RWPE2 (cell line): ENCODE data around the gene PDE11A.
A peak's percentile ranks its signal among the peaks of the same experiment; 100 is the strongest.

Experiments used
- ATAC-seq: fragments of 200-7000 bp; cut with Tn5 transposase; 3 replicates; pipeline ENCODE4 v1.9.1; 2021; ENCODE audit warnings: low read depth
- DNase-seq: peaks from one replicate; pipeline ENCODE4 v3.0.0-alpha.2; 2020; ENCODE audit warnings: low spot score
- H3K27ac ChIP-seq: fragments of 450-650 bp; 2 replicates; pipeline ENCODE4 v1.5.1; 2017; ENCODE audit warnings: mild to moderate bottlenecking; ENCODE audit not compliant: poor library complexity, severe bottlenecking
- H3K27me3 ChIP-seq: fragments of 250-450 bp; sonication (Bioruptor Pico); 2 replicates; pipeline ENCODE4 v1.5.1; 2021; ENCODE audit warnings: mild to moderate bottlenecking, moderate library complexity; ENCODE audit not compliant: insufficient read depth, poor library complexity, severe bottlenecking
- H3K36me3 ChIP-seq: fragments of 250-450 bp; sonication (Bioruptor Pico); 2 replicates; pipeline ENCODE4 v1.5.1; 2020; ENCODE audit warnings: low read depth, mild to moderate bottlenecking, moderate library complexity
- H3K4me1 ChIP-seq: fragments of 250-450 bp; sonication (Bioruptor Pico); 2 replicates; pipeline ENCODE4 v1.5.1; 2021; ENCODE audit warnings: mild to moderate bottlenecking, moderate library complexity; ENCODE audit not compliant: insufficient read depth, poor library complexity, severe bottlenecking
- H3K4me3 ChIP-seq: fragments of 250-450 bp; sonication (Bioruptor Pico); 2 replicates; pipeline ENCODE4 v1.5.1; 2021; ENCODE audit warnings: mild to moderate bottlenecking, moderate library complexity; ENCODE audit not compliant: severe bottlenecking
- H3K9me3 ChIP-seq: fragments of 250-450 bp; sonication (Bioruptor Pico); 2 replicates; pipeline ENCODE4 v1.5.1; 2021; ENCODE audit warnings: mild to moderate bottlenecking, moderate library complexity; ENCODE audit not compliant: severe bottlenecking
- TF ChIP-seq, protein P1 (sequence below): fragments of 450-650 bp; IDR thresholded peaks from one replicate; pipeline ENCODE4 v1.5.1; 2017; ENCODE audit warnings: mild to moderate bottlenecking, moderate library complexity; ENCODE audit not compliant: poor library complexity, severe bottlenecking

Gene PDE11A

GRCh38 chr2:177723235-177723634 is 349.3 kb downstream of the PDE11A start:
- ATAC-seq (no peak), DNase-seq (no peak)
- no peak overlapping the region for H3K27ac ChIP-seq

DNA sequence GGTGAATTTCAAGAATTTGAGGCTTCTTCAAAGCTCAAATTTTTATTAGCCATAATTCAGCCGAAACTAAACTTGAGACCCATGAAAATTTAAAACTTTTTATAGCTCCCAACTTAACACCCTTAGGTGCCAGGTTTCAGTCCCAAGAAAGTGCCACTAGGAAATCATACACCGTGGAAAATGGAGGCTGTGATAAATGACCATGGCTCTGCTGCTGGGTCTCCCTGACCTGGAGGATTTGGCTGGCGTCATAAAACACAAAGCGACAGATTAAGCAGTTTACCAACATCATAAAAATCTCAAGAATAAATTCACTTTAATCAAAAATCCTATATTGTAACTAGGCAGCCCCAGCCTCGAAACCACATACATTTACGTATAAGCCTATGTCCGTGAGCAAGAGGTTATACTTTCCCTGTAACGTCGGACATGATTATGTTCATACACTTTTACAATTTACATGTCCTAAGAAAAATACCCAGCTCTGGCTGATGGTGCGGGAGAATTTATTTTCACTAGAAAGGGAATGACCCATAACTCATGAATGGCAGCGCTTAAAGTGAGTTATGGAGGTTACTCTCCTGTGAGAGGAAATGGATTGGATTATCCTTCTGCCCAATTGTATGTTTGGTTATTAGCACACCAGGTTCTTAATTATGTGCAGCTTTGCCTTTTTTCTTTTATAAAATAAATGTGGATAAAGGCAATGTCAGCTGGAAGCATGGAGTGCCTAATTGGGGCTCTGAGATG is 350.6 kb downstream of the PDE11A start:
- TF ChIP-seq, protein P1, sequence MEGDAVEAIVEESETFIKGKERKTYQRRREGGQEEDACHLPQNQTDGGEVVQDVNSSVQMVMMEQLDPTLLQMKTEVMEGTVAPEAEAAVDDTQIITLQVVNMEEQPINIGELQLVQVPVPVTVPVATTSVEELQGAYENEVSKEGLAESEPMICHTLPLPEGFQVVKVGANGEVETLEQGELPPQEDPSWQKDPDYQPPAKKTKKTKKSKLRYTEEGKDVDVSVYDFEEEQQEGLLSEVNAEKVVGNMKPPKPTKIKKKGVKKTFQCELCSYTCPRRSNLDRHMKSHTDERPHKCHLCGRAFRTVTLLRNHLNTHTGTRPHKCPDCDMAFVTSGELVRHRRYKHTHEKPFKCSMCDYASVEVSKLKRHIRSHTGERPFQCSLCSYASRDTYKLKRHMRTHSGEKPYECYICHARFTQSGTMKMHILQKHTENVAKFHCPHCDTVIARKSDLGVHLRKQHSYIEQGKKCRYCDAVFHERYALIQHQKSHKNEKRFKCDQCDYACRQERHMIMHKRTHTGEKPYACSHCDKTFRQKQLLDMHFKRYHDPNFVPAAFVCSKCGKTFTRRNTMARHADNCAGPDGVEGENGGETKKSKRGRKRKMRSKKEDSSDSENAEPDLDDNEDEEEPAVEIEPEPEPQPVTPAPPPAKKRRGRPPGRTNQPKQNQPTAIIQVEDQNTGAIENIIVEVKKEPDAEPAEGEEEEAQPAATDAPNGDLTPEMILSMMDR = no peak
- Histone ChIP-seq H3K27ac (no peak overlapping the region), H3K9me3 (no peaks in the 10 kb centered on the region), H3K27me3 (no peaks in the 10 kb centered on the region), H3K4me3 (no peak overlapping the region), H3K36me3 (no peaks in the 10 kb centered on the region), H3K4me1 (no peaks in the 10 kb centered on the region)
- no peak for ATAC-seq
- no peak for DNase-seq

More at GRCh38 chr2:177723235-177723634, 349.3 kb downstream of the PDE11A start:
- no peaks in the 10 kb centered on the region for H3K4me1 ChIP-seq
- H3K27me3 ChIP-seq = no peaks in the 10 kb centered on the region
- H3K4me3 ChIP-seq = no peak overlapping the region
- TF ChIP-seq, protein P1 = no peak
- H3K9me3 ChIP-seq = no peaks in the 10 kb centered on the region
- no peaks in the 10 kb centered on the region for H3K36me3 ChIP-seq

GRCh38 chr2:177721087-177721486 is 351.5 kb downstream of the PDE11A start:
- no peaks in the 10 kb centered on the region for H3K9me3 ChIP-seq
- no peak overlapping the region for H3K4me3 ChIP-seq
- no peaks in the 10 kb centered on the region for H3K27me3 ChIP-seq
- DNase-seq (no peak), ATAC-seq (no peak)
- no peak overlapping the region for H3K27ac ChIP-seq
- TF ChIP-seq, protein P1 = no peak
- no peaks in the 10 kb centered on the region for H3K4me1 ChIP-seq
- H3K36me3 ChIP-seq = no peaks in the 10 kb centered on the region

GRCh38 chr2:177717831-177718618 is 354.6 kb downstream of the PDE11A start:
- Histone ChIP-seq H3K4me3 (no peak overlapping the region), H3K27ac (no peak overlapping the region), H3K27me3 (no peaks in the 10 kb centered on the region), H3K36me3 (no peaks in the 10 kb centered on the region), H3K4me1 (no peaks in the 10 kb centered on the region), H3K9me3 (no peaks in the 10 kb centered on the region)
- DNase-seq (no peak), ATAC-seq (no peak)
- TF ChIP-seq, protein P1 = peak; percentile 34
